GM19452 (cell line): ENCODE data around the gene AMHR2.
"Not testable (repeated sequence)": the region's sequence is repeated elsewhere in the genome, so short reads cannot be mapped to it uniquely, and the experiment has no call there.

Experiments
- ATAC-seq: cut with Tn5 transposase; IDR thresholded peaks from one replicate; pipeline ENCODE4 v1.9.1; 2021; ENCODE audit not compliant: unreplicated experiment

The AMHR2 gene

DNA sequence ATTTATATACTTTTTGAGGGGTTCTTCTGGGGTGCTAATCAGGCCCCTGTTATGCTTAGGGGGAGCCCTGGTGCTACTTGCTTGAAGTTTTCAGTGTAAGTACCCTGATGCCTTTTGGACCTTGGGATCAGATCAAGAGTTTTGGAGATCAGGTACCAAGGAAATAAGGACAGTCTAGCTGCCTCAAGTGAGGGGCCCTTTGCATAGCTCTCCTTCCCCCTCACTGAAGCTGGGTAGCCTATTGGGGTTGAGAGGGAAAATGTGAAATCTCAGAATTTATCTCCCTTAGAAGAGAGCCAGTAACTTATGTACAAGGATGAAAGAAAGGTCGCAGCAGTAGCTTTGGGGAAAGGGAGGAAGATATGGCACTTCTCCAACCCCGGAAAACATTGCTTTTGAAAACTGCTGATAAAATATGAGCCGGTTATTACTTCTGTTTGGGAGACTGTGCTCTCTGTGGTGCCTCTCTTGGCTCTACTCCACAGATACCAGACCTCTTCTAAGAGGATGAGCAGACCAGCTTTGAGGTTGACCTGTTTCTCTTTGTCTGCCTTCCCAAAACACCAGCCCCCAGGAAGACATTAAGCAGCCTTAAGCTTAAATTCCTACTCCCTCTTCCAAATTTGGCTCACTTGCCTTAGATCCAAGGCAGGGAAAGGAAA, 8.8 kb upstream of the AMHR2 start:
- no peak for ATAC-seq

DNA sequence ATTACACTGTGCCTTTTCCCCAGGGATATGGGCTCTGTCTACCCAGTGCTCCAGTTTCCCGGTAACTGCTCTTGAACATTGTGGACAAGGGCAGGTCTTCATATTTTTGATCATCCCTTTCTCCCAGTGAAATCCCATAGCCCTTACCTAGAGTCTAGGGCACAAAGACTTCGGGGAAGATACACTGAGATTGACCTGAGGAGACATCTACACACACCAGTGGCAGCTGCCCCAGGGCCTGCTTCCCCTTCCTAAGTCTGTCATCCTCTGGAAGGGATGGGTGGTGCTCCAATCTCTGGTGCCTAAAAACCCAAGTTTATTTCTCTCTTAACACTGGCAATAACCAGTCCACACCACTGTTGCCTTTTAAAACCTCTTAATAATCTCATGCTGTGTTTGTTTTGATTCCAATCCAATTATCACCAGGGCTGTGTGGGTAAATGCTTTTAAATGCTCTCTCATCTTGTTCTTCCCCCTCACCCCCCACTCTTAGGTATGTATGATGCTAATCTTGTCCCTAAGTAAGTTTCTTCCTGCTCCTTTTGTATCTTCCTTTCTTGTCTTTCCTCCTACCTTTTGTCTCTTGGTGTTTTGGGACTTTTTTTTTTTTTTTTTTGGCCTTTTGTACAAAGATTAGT, 7.8 kb upstream of the AMHR2 start:
- not testable (repeated sequence) for ATAC-seq

DNA sequence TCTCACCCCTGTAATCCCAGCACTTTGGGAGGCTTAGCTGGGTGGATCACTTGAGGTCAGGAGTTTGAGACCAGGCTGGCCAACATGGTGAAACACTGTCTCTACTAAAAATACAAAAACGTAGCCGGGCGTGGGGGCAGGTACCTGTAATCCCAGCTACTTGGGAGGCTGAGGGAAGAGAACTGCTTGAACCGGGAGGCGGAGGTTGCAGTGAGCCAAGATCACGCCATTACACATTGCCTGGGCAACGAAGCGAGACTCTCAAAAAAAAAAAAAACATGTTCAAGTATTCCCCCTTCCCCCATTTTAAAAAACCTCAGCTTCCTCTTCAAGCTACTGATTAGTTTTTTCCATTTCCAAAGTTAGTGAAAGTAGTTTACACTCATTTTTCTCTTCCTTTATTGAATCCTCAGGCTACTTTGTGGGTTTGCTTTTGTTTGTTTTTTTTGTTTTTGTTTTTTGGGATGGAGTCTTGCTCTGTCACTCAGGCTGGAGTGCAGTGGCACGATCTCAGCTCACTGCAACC, 6.3 kb upstream of the AMHR2 start:
- ATAC-seq = not testable (repeated sequence)

DNA sequence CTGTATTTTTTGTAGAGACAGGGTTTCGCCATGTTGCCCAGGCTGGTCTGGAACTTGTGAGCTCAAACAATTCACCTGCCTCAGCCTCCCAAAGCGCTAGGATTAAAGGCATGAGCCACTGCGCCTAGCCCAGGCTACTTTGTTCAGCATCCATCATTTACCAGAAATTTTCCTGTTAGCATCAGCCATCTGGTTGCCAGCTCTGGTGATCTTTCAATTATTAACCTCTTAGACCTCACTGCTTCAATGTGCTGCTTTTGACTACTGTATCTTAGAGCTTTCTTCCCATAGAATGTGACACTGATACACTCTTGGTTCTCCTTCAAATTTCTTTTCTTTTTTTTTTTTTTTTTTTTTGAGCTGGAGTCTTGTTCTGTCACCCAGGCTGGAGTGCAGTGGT, 5.4 kb upstream of the AMHR2 start:
- no peak for ATAC-seq

DNA sequence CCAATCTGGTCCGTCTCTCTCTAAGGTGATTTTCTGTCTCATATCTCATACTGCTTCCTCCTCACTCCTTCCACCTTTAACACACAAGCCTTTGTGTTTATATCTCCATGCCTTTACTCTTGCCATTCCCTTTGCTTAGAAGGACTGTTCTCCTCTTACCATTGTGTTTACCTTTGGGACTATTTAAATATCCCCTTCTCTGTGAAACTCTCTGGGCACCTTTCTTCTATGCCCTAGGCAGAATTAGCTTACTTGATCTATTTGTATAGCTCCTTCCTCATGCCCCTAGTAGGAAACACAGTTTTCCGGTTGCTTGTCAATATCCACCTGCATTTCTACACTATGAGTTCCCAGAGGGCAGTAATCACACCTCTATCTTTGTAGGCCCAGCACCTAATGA, 3.9 kb upstream of the AMHR2 start:
- ATAC-seq = no peak

DNA sequence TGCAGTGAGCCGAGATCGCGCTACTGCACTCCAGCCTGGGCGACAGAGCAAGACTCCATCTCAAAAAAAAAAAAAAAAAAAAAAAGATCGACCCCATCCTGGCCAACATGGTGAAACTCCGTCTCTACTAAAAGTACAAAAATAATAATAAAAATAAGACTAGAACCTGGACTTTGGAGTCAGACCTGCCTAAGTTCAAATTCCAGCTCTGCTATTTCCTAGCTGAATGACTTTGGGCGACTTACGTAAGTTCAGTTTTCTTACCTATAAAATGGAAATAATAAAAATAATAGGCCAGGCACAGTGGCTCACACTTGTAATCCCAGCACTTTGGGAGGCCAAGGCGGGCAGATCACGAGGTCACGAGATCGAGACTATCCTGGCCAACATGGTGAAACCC, 1.4 kb upstream of the AMHR2 start:
- ATAC-seq = not testable (repeated sequence)

DNA sequence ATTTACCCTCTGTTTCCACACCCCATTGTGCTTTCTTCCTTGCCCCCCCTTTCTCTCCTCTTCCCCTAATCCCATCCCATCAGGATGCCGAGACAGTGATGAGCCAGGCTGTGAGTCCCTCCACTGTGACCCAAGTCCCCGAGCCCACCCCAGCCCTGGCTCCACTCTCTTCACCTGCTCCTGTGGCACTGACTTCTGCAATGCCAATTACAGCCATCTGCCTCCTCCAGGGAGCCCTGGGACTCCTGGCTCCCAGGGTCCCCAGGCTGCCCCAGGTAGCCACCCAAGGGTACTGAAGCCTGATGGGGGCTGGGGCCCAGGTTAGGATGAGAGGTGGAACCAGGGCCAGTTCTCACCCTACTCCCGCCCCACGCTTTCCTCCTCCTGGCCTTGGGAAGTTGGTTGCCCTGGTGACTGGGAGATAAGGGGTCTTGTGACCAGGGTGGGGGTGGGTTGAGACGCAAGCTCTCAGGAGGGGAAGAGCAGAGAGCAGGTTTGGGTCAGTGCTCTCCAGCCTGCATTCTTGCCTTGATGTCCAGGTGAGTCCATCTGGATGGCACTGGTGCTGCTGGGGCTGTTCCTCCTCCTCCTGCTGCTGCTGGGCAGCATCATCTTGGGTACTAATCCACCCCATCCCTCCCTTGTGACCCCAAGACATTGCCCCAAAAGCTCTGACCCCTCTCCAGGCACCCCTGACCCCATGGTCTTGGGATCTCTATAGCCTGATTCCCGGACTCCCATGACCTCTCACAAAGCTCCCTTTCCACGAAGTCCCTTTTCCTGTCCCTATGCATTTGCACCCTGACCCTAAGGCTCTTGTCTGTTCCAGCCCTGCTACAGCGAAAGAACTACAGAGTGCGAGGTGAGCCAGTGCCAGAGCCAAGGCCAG, 1.2 kb downstream of the AMHR2 start:
- no peak for ATAC-seq

DNA sequence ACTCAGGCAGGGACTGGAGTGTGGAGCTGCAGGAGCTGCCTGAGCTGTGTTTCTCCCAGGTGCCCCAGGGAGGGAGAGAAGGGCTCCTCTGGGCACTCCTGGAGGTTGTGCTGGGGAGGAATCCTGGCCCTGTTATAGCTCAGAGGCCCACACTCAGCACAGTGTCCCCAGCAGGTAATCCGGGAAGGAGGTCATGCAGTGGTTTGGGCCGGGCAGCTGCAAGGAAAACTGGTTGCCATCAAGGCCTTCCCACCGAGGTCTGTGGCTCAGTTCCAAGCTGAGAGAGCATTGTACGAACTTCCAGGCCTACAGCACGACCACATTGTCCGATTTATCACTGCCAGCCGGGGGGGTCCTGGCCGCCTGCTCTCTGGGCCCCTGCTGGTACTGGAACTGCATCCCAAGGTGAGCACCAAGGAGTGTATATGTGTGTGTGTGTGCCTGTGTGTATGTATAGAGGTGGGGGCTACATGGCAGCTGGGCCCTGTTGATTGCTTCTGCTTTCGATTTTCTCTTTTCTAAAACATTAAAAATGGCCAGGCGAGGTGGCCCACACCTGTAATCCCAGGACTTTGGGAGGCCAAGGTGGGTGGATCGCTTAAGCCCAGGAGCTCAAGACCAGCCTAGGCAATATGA, 2.0 kb downstream of the AMHR2 start:
- ATAC-seq = no peak

DNA sequence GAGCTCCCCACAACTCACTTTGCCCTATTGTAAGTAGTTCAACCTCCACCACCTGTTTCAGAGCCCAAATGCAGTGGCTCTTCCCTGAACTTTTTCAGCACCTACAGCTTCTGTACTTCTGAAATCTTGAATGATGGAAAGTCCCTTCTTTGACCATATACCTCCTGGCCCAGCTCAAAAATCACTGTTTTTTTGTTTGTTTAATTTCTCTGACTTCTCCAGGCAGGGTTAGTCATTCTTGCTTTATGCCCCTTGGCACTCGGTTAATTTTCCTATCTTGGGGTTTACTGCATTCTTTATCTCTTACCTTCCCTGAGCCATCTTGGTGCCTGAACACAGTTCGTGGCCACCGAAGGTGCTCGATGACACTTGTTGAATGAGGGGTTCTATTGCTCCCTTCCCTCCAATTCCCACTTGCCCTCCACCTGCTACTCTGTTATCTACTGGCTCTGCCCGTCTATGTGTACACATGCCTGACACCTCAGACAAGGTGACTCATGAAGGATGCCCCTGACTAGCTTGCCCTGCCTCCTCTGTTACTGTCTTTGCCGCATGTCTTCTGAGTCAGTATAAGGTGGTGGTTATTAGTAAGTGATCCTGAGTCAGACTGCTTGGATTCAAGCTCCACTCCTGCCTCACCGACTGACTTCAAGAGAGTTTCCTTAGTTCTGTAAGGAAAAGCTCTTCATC, 4.4 kb downstream of the AMHR2 start:
- ATAC-seq = no peak

DNA sequence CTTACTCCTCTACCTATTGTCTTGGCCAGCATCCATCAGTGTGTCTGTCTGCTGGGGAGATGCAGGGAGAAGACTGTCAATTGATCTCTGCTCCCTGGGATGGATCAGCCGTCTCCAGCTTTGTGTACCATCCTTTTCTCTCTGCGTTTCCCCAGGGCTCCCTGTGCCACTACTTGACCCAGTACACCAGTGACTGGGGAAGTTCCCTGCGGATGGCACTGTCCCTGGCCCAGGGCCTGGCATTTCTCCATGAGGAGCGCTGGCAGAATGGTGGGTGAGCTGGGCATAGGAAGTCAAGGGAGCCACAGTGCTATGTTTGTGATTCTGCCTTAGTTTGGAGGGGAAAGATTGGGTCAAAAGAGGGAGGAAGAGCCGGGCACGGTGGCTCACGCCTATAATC, 5.1 kb downstream of the AMHR2 start:
- no peak for ATAC-seq

DNA sequence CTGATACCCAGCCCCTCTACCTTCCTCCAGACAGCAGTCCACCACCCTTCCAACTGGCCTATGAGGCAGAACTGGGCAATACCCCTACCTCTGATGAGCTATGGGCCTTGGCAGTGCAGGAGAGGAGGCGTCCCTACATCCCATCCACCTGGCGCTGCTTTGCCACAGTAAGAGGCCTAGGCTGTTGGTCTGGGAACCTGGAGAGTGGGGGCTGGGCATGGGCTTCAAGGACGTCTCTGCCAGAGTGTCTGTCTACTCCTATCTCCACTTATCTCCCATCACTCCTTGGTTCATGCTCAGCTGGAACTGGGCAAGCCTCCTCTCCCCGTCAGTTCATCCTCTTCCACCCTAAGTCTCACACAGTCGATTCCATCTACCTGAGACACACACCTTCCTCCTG, 6.5 kb downstream of the AMHR2 start:
- ATAC-seq = no peak

DNA sequence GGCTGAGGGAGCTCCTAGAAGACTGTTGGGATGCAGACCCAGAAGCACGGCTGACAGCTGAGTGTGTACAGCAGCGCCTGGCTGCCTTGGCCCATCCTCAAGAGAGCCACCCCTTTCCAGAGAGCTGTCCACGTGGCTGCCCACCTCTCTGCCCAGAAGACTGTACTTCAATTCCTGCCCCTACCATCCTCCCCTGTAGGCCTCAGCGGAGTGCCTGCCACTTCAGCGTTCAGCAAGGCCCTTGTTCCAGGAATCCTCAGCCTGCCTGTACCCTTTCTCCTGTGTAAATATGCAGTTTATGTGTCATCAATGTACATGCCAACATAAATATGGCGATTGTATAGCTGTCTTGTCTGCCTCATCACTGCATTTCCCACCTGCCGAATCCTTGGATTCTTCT, 7.5 kb downstream of the AMHR2 start:
- no peak for ATAC-seq

DNA sequence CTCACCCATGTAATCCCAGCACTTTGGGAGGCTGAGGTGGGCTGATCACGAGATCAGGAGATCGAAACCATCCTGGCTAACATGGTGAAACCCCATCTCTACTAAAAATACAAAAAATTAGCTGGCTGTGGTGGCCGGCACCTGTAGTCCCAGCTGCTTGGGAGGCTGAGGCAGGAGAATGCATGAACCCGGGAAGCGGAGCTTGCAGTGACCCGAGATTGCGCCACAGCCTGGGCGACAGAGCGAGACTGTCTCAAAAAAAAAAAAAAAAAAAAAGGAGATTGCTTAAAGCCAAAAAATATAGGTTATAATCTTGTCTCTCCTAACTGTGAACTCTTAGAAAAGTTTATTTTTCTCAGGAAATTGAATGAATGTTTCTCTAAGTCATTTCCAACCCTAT, 11.7 kb downstream of the AMHR2 start:
- ATAC-seq = not testable (repeated sequence)

DNA sequence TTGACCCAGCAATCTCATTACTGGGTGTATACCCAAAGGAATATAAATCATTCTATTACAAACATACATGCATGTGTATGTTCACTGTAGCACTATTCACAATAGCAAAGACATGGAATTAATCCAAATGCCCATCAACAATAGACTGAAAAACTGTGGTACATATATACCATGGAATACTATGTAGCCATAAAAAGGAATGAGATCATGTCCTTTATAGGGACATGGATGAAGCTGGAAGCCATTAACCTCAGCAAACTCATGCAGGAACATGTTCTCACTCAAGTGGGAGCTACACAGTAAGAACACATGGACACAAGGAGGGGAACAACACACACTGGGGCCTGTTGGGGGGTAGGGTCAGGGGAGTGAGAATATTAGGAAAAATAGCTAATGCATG, 15.9 kb downstream of the AMHR2 start:
- not testable (repeated sequence) for ATAC-seq

DNA sequence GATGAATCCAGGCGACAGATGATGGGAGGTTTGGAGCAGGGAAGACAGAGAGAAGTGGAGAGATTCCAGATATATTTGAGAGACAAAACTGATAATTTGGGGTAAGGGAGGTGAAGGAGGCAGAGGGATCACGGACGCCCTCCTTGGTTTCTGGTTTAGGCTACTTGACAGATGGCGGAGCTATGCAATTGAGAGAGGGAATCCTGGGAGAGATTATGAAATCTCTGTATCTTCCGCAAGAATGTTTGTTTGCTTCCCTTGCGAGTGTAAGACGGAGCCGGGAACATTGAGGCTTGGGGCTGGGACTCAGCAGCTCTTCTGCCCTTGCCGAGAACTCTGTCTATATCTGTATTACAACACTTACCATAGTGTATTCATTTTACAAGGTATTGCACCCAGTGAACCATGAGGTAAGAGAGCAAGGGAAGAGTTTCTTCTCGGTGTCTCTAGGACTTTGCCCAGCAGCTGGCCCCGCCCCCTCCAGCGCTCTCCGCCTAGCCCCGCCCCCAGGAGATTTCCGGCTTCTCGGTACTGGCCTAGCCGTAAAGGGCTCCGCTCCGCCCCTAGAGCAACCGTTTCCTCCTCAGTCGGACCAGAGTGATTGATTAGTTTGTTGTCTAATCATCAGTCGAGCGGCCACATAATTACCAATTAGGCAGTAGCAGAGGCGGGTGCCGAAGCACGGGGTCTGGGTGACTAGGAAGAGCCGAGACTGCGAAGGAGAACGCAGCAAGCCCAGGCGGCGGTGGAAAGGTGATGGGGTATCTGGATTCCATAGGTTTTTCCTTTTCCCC, 17.6 kb downstream of the AMHR2 start, which contains the start of gene PRR13:
Gene PRR13 (plus strand): TSS at position 695 of the 794 bp plus-strand sequence. CDS start 981 bp downstream, outside the sequence.
- ATAC-seq = peak; percentile 99

DNA sequence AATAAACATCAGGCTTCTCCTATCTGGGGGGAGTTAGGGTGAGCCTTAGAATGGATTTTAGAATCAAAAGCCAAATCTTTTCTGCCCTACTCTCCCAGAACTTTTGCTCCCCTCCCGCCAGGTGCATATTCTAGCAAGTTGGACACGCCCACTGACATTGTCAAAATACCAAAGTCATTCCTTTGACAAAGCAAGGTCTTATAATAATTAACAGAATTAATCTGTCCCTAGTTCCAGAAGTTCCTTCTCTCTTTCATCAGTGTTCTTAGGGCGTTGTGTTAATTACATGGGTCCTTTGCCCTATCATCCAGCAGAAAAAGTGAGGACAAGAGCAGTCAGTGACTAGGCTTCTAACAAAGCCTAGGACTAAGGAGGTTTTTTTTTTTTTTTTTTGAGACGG, 20.3 kb downstream of the AMHR2 start:
- no peak for ATAC-seq

DNA sequence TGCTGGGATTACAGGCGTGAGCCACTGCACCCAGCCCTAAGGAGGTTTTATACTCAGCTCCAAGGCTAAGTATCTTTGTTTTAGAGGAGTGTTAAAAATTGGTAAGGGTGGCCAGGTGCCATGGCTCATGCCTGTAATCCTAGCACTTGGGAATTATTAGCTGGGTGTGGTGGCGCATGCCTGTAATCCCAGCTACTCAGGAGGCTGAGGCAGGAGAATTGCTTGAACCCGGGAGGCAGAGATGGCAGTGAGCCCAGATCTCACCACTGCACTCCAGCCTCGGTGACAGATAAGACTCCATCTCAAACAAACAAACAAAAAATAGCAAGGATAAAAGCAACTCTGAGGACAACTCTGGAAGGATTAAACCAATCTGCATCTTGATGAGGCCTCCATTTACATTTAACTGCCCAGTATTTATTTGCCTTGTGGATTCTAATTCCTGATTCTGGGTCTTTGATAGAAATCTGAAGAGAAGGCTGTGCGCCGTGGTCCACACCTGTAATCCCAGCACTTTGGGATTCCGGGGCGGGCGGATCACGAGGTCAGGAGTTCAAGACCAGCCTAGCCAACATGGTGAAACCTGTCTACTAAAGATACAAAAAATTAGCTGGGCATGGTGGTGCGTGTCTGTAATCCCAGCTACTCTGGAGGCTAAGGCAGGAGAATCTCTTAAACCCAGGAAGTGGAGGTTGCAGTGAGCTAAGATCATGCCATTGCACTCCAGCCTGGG, 21.1 kb downstream of the AMHR2 start:
- ATAC-seq = not testable (repeated sequence)

DNA sequence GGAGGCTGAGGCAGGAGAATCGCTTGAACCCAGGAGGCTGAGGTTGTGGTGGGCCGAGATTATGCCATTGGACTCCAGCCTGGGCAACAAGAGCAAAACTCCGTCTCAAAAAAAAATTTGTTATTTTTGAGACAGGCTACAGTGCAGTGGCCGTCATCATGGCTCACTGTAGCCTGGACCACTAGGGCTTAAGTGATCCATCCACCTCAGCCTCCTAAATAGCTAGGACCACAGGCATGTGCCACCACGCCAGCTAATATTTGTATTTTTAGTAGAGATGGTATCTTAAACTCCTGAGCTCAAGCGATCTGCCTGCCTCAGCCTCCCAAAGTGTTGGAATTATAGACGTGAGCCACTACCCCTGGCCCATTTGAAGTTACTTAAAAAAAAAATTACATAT, 27.3 kb downstream of the AMHR2 start:
- no peak for ATAC-seq

DNA sequence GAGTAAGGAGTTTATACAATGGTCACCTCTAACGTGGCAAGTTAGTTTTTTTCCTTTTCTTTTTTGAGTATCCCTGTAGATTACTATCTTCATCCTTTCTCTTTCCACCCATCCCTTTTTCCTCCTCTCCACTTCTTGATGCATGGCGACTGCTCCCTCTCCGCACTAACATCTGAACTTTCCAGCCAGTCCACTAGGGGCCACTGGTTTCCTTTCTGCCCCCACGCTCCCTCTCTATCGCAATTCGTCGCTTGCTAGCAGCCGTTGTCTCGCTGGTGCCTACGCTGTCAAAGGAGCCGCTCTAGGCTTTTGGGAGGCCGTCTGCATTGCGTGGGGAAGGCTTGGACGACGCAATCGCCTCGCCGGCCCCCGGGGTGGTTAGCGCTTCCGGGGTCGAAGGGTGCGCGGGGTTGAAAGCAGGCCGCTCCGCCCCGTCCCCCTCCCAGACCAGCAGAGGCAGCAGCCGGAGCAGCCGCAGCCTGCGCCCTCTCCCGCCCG, 28.1 kb downstream of the AMHR2 start, which contains the start of gene PCBP2:
Gene PCBP2 (plus strand): TSS at position 442 of the 498 bp plus-strand sequence. CDS start 2,699 bp downstream, outside the sequence.
- ATAC-seq = peak; percentile 95
